Astrocyte of the cerebellum (primary cell): ENCODE measurements around the gene NRARP.

Experiments used
- DNase-seq: peaks from one replicate; pipeline ENCODE4 v3.0.0-alpha.2; 2011; ENCODE audit warnings: low read depth
- H3K4me3 ChIP-seq: 2 replicates; pipeline ENCODE4 v1.5.1; 2011; ENCODE audit warnings: mild to moderate bottlenecking, low read depth, low read length, moderate library complexity
- in situ Hi-C: cut with HindIII; loops from 2 replicates; pipeline ENCODE4 v1.10.0; 2017; ENCODE audit warnings: low sequenced_read_pairs
- TF ChIP-seq, protein P1 (sequence below): IDR thresholded peaks from 2 replicates; pipeline ENCODE4 v1.5.1; 2012; ENCODE audit warnings: low read length, low read depth, moderate library complexity, mild to moderate bottlenecking; ENCODE audit errors: missing control alignments

The NRARP gene

GRCh38 chr9:137270929-137271695, 31.0 kb downstream of the NRARP start:
- DNase-seq: no peak
- TF ChIP-seq, protein P1, sequence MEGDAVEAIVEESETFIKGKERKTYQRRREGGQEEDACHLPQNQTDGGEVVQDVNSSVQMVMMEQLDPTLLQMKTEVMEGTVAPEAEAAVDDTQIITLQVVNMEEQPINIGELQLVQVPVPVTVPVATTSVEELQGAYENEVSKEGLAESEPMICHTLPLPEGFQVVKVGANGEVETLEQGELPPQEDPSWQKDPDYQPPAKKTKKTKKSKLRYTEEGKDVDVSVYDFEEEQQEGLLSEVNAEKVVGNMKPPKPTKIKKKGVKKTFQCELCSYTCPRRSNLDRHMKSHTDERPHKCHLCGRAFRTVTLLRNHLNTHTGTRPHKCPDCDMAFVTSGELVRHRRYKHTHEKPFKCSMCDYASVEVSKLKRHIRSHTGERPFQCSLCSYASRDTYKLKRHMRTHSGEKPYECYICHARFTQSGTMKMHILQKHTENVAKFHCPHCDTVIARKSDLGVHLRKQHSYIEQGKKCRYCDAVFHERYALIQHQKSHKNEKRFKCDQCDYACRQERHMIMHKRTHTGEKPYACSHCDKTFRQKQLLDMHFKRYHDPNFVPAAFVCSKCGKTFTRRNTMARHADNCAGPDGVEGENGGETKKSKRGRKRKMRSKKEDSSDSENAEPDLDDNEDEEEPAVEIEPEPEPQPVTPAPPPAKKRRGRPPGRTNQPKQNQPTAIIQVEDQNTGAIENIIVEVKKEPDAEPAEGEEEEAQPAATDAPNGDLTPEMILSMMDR: no peak
- no peak overlapping the region for H3K4me3 ChIP-seq
- in situ Hi-C loops: no loop called here

DNA sequence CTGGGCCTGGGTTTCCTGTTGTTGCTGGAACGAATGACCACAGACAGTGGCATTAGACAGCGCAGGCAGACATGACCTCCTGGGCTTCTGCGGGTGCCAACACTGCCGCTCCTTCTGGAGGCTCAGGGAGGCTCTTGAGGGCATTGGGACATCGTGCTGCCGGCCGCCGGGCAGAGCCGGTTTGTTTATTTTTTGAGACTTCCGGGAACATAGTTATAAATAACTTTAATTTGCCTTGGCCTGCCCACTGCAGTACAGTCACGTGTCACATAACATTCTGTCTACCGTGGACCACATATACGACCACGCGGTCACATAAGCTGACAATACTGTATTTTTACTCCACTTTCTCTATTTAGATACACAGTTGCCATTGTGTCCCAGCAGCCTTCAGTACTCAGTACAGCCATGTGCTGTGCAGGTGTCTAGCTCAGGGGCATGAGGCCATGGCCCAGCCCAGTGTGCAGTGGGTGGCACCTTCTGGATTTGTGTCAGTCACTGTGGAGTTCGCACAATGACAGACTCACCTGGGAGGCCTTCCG, 32.8 kb downstream of the NRARP start:
- no peak overlapping the region for H3K4me3 ChIP-seq
- no peak for DNase-seq
- TF ChIP-seq, protein P1: no peak
- in situ Hi-C loops: loop anchor here (5.0 kb wide), 1 partner anchor 143 kb away; no protein-coding TSS in a partner anchor

- TF ChIP-seq, protein P1: no peak
- DNase-seq: no peak
- in situ Hi-C loops: loop anchor here (5.0 kb wide), 1 partner anchor 144 kb away; no protein-coding TSS in a partner anchor
- no peak overlapping the region for H3K4me3 ChIP-seq
Observed at GRCh38 chr9:137268538-137269201, 33.4 kb downstream of the NRARP start.

DNA sequence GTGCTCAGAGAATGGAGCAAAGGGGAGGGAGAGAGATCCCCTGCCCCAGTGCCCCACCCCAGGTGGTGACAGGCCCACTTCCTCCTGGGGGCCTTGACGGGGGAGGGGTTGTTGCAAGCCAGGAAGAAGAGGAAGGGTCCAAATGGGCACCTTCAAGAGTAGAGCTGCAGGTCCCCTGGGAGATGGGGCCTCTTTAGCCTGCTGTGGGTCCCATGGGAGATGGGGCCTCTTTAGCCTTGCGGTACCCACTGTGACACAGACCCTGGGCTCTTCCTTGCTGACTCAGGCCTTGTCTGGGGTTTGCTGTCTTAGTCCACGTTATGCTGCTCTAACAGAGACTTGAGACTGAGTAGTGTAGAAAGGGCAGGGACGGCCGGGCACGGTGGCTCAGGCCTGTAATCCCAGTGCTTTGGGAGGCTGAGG, 34.1 kb downstream of the NRARP start:
- in situ Hi-C loops: loop anchor here (5.0 kb wide), 1 partner anchor 144 kb away; no protein-coding TSS in a partner anchor
- TF ChIP-seq, protein P1: no peak
- DNase-seq: no peak
- H3K4me3 ChIP-seq: no peak overlapping the region

DNA sequence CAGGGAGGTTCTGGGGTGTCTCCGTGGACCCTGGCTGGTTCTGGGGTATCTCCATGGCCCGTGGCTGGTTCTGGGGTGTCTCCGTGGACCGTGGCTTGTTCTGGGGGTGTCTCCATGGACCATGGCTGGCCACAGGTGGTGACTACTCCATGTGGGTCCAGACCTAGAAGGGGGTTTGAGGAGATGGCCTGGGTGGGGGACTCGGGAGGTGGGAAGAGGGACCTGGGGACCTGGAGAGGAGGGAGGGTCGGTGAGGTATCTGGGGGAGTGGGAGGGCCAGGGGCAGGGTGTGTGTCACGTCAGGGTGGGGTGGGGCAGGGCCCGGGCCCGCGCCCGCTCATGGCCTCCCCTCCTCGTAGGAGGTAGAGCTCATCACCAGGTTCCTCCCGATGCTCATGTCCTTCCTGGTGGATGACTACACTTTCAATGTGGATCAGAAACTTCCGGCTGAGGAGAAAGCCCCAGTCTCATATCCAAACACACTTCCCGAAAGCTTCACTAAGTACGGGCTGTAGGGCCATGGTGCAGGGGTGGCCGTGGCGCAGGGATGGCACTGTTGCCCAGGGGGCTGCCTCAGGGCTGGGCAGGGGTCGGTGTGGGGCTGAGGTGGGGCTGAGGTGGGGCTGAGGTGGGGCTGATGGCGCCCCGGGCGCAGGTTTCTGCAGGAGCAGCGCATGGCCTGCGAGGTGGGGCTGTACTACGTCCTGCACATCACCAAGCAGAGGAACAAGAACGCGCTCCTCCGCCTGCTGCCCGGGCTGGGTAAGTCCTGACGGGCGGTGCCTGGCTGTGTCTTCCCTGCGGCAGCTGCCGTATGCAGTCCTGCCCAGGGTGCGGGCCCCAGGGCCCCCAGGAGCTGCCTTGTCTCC, 35.3 kb downstream of the NRARP start:
- no peak for DNase-seq
- TF ChIP-seq, protein P1: no peak
- in situ Hi-C loops: loop anchor here (5.0 kb wide), 1 partner anchor 145 kb away; no protein-coding TSS in a partner anchor
- H3K4me3 ChIP-seq: no peak overlapping the region

DNA sequence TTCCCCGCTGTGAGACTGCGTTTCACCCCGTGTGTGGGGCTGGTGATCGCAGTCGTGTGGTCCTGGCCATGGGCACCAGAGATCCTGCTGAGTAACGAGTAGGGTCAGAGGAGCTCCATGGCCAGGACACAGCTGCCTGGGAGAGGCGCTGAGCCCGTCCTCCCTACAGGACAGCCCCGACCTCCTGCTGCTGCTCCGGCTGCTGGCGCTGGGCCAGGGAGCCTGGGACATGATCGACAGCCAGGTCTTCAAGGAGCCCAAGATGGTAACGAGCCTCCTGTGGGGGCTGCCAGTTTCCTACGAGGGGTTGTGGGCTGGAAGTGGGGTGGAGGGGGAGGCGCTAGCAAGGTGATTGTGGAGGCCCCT, 35.9 kb downstream of the NRARP start:
- in situ Hi-C loops: loop anchor here (5.0 kb wide), 1 partner anchor 146 kb away; no protein-coding TSS in a partner anchor
- DNase-seq: no peak
- TF ChIP-seq, protein P1: no peak
- H3K4me3 ChIP-seq: no peak overlapping the region
